ENCODE data around the gene AFAP1. TPM values are rescaled to one million over a fixed set of nuclear protein-coding genes. Genes with fewer than 3 reads are reported as not detected.

AFAP1 gene
- total RNA-seq, 1 donor from 2014 or later = 0.24 TPM

- H3K4me1 Mint-ChIP-seq = no peaks in the 10 kb centered on the region
- ATAC-seq (ENCODE audit: low read depth) = no peak
- H3K36me3 Mint-ChIP-seq (ENCODE audit: low read depth) = no peaks in the 10 kb centered on the region
- DNase-seq = no peak
- H3K27ac Mint-ChIP-seq = no peak overlapping the region
- no peak for TF ChIP-seq CTCF (IDR thresholded peaks at IDR 0.05)
- intact Hi-C loops (cut with micrococcal nuclease) = no loop called here
- H3K27me3 Mint-ChIP-seq = peaks cover 2% of the 10 kb centered on the region
- no peak overlapping the region for H3K4me3 Mint-ChIP-seq
- H3K9me3 Mint-ChIP-seq = no peaks in the 10 kb centered on the region
- ChIA-PET POLR2A (no interaction called here), CTCF (interaction anchor here (0.6 kb wide), 1 partner anchor 1122 kb away, joined by 3 read pairs; no protein-coding TSS in a partner anchor)
These were observed 160.9 kb downstream of the AFAP1 start for GRCh38 chr4:7778510-7779431.

GRCh38 chr4:7777871-7778509, 161.7 kb downstream of the AFAP1 start:
- POLR2A ChIA-PET = no interaction called here
- H3K4me3 Mint-ChIP-seq = no peak overlapping the region
- H3K4me1 Mint-ChIP-seq = no peaks in the 10 kb centered on the region
- no peak overlapping the region for H3K27ac Mint-ChIP-seq
- intact Hi-C loops (cut with micrococcal nuclease) = no loop called here
- DNase-seq = no peak
- H3K36me3 Mint-ChIP-seq (ENCODE audit: low read depth) = no peaks in the 10 kb centered on the region
- no peak for ATAC-seq (ENCODE audit: low read depth)
- CTCF ChIA-PET = no interaction called here
- no peaks in the 10 kb centered on the region for H3K9me3 Mint-ChIP-seq
- peaks cover 5% of the 10 kb centered on the region for H3K27me3 Mint-ChIP-seq
- TF ChIP-seq CTCF (IDR thresholded peaks at IDR 0.05) = no peak

- Mint-ChIP-seq H3K4me1 (no peaks in the 10 kb centered on the region), H3K36me3 (ENCODE audit: low read depth) (no peaks in the 10 kb centered on the region)
- CTCF ChIA-PET = no interaction called here
These were observed 162.5 kb downstream of the AFAP1 start for GRCh38 chr4:7777017-7777710.

GRCh38 chr4:7775396-7775795, 164.3 kb downstream of the AFAP1 start:
- POLR2A ChIA-PET = no interaction called here
- no peak for TF ChIP-seq CTCF (IDR thresholded peaks at IDR 0.05)
- no peak for ATAC-seq (ENCODE audit: low read depth)
- no peaks in the 10 kb centered on the region for H3K9me3 Mint-ChIP-seq
- peaks cover 7% of the 10 kb centered on the region for H3K27me3 Mint-ChIP-seq
- CTCF ChIA-PET = no interaction called here
- H3K4me1 Mint-ChIP-seq = peaks cover 2% of the 10 kb centered on the region
- intact Hi-C loops (cut with micrococcal nuclease) = no loop called here
- DNase-seq = no peak
- no peaks in the 10 kb centered on the region for H3K36me3 Mint-ChIP-seq (ENCODE audit: low read depth)
- H3K4me3 Mint-ChIP-seq = no peak overlapping the region
- H3K27ac Mint-ChIP-seq = no peak overlapping the region

More at GRCh38 chr4:7777017-7777710, 162.5 kb downstream of the AFAP1 start:
- H3K27ac Mint-ChIP-seq = no peak overlapping the region
- POLR2A ChIA-PET = no interaction called here
- DNase-seq (no peak), ATAC-seq (ENCODE audit: low read depth) (no peak)
- H3K27me3 Mint-ChIP-seq = peaks cover 5% of the 10 kb centered on the region
- H3K4me3 Mint-ChIP-seq = no peak overlapping the region
- intact Hi-C loops (cut with micrococcal nuclease) = no loop called here
- no peak for TF ChIP-seq CTCF (IDR thresholded peaks at IDR 0.05)
- no peaks in the 10 kb centered on the region for H3K9me3 Mint-ChIP-seq
